SK-N-SH (cell line): ENCODE data around the gene PRTFDC1. TPM values are rescaled to one million over a fixed set of nuclear protein-coding genes. Genes with fewer than 3 reads are reported as not detected.

Experiments used
- CTCF ChIA-PET: fragments of 300-600, 350-600 bp; formaldehyde crosslinking; extraction: SDS; loops from one replicate; lab custom pipeline; 2021; lab: Yijun Ruan, JAX
- POLR2A ChIA-PET: fragments of 350-600 bp; sonication (Branson Sonifier 250); formaldehyde crosslinking; extraction: SDS; loops from one replicate; lab custom pipeline; 2020; ENCODE audit warnings: antibody characterized with exemption, inconsistent platforms; lab: Yijun Ruan, JAX
- DNase-seq: peaks from one replicate; pipeline ENCODE4 v3.0.0; 2012
- H2AFZ ChIP-seq: fragments of 200-600 bp; sonication (generic); 2 replicates; pipeline ENCODE4 v1.8.1; 2016; ENCODE audit warnings: antibody characterized with exemption, mild to moderate bottlenecking, low read depth
- H3F3A ChIP-seq: fragments of 200-600 bp; sonication (generic); replicated peaks from 2 replicates; pipeline ENCODE3; 2016; ENCODE audit warnings: antibody characterized with exemption, mild to moderate bottlenecking; ENCODE audit not compliant: insufficient read depth
- H3K27ac ChIP-seq, 2 experiments: fragments of 200-500 bp in 1 of 2; fragments of 200-600 bp in 1 of 2; sonication (Bioruptor generic) in 1 of 2; sonication (generic), shearing (Covaris generic) in 1 of 2; 2 replicates each; pipeline versions ENCODE4 v1.5.1 to v1.6.1; 2014 to 2016; ENCODE audit warnings: low read depth in 2 of 2, inconsistent platforms in 1 of 2, low read length in 1 of 2, mild to moderate bottlenecking in 1 of 2, mixed read lengths in 1 of 2
- H3K27me3 ChIP-seq: fragments of 200-600 bp; sonication (generic), shearing (Covaris generic); 2 replicates; pipeline ENCODE4 v1.6.1; 2016; ENCODE audit warnings: mixed run types; ENCODE audit not compliant: insufficient read depth
- H3K36me3 ChIP-seq, 2 experiments: fragments of 200-500 bp in 1 of 2; fragments of 200-600 bp in 1 of 2; sonication (Bioruptor generic) in 1 of 2; sonication (generic) in 1 of 2; replicated peaks in 1 of 2; 2 replicates each; pipeline versions ENCODE3 to v1.5.1; 2014 to 2016; ENCODE audit warnings: low read length in 1 of 2, mild to moderate bottlenecking in 1 of 2; ENCODE audit not compliant: insufficient read depth in 2 of 2, control insufficient read depth in 1 of 2
- H3K4me1 ChIP-seq, 2 experiments: fragments of 200-500 bp in 1 of 2; fragments of 200-600 bp in 1 of 2; sonication (Bioruptor generic) in 1 of 2; sonication (generic), shearing (Covaris generic) in 1 of 2; 2 replicates each; pipeline versions ENCODE4 v1.5.1 to v1.6.1; 2014 to 2016; ENCODE audit warnings: low read depth in 1 of 2, low read length in 1 of 2, mixed run types in 1 of 2; ENCODE audit not compliant: insufficient read depth in 2 of 2, control insufficient read depth in 1 of 2
- H3K4me2 ChIP-seq: fragments of 200-600 bp; sonication (generic), shearing (Covaris generic); 2 replicates; pipeline ENCODE4 v1.6.1; 2017; ENCODE audit warnings: mixed run types
- H3K4me3 ChIP-seq, 2 experiments: fragments of 200-500 bp in 1 of 2; fragments of 200-600 bp in 1 of 2; sonication (Bioruptor generic) in 1 of 2; sonication (generic), shearing (Covaris generic) in 1 of 2; 2 replicates each; pipeline versions ENCODE4 v1.5.1 to v1.8.1; 2014 to 2016; ENCODE audit warnings: low read depth in 2 of 2, inconsistent platforms in 1 of 2, low read length in 1 of 2, mild to moderate bottlenecking in 1 of 2, mixed read lengths in 1 of 2, moderate library complexity in 1 of 2
- H3K79me2 ChIP-seq: fragments of 200-600 bp; sonication (generic); 2 replicates; pipeline ENCODE4 v1.8.1; 2017; ENCODE audit warnings: mild to moderate bottlenecking; ENCODE audit not compliant: insufficient read depth
- H3K9ac ChIP-seq: fragments of 200-600 bp; sonication (generic); 2 replicates; pipeline ENCODE4 v1.6.1; 2017; ENCODE audit warnings: mixed run types
- H3K9me2 ChIP-seq: fragments of 200-600 bp; sonication (generic); 2 replicates; pipeline ENCODE4 v1.6.1; 2017; ENCODE audit warnings: mixed run types
- H3K9me3 ChIP-seq: fragments of 200-600 bp; sonication (generic); 2 replicates; pipeline ENCODE4 v1.6.1; 2017; ENCODE audit warnings: mixed run types, mild to moderate bottlenecking, moderate library complexity
- H4K20me1 ChIP-seq: fragments of 200-600 bp; sonication (generic); 2 replicates; pipeline ENCODE4 v1.6.1; 2017; ENCODE audit warnings: mild to moderate bottlenecking, mixed run types; ENCODE audit not compliant: insufficient read depth
- CHD2 ChIP-seq: fragments of 150-350 bp; IDR thresholded peaks from 2 replicates; pipeline ENCODE4 v1.6.1; 2018; ENCODE audit warnings: low read length; ENCODE audit not compliant: partially characterized antibody
- ELF1 ChIP-seq: IDR thresholded peaks from 2 replicates; pipeline ENCODE4 v1.4.0; 2012
- EP300 ChIP-seq, 2 experiments: IDR thresholded peaks; 2 replicates each; pipeline versions ENCODE4 v1.4.0 to v1.6.1; 2012; ENCODE audit warnings: borderline replicate concordance in 1 of 2, low read depth in 1 of 2, low read length in 1 of 2
- EZH2phosphoT487 ChIP-seq: fragments of 200-600 bp; sonication (generic); IDR thresholded peaks from 2 replicates; pipeline ENCODE4 v1.6.1; 2017; ENCODE audit warnings: low read depth, mixed run types, mild to moderate bottlenecking, antibody characterized with exemption, moderate library complexity, borderline replicate concordance
- GABPA ChIP-seq: IDR thresholded peaks from 2 replicates; pipeline ENCODE4 v1.4.0; 2012; ENCODE audit warnings: low read depth, mild to moderate bottlenecking
- MAX ChIP-seq: IDR thresholded peaks from 2 replicates; pipeline ENCODE4 v1.4.0; 2012; ENCODE audit warnings: low read depth
- MXI1 ChIP-seq: IDR thresholded peaks from 2 replicates; pipeline ENCODE4 v1.6.1; 2012; ENCODE audit warnings: mild to moderate bottlenecking, low read depth, low read length, improper control_type of control experiment
- NFIC ChIP-seq: IDR thresholded peaks from 2 replicates; pipeline ENCODE4 v1.4.0; 2012; ENCODE audit warnings: borderline replicate concordance
- NRF1 ChIP-seq: IDR thresholded peaks from 2 replicates; pipeline ENCODE4 v1.6.1; 2012; ENCODE audit warnings: low read depth, mild to moderate bottlenecking, low read length
- PBX3 ChIP-seq: IDR thresholded peaks from 2 replicates; pipeline ENCODE4; 2012
- SMC3 ChIP-seq: IDR thresholded peaks from 2 replicates; pipeline ENCODE4 v1.6.1; 2012; ENCODE audit warnings: low read depth, low read length, improper control_type of control experiment
- TCF12 ChIP-seq: IDR thresholded peaks from 2 replicates; pipeline ENCODE4 v1.4.0; 2012
- TEAD4 ChIP-seq: IDR thresholded peaks from 2 replicates; pipeline ENCODE4 v1.4.0; 2012; ENCODE audit warnings: mild to moderate bottlenecking, borderline replicate concordance; ENCODE audit not compliant: insufficient read depth
- USF1 ChIP-seq: IDR thresholded peaks from 2 replicates; pipeline ENCODE4 v1.4.0; 2012; ENCODE audit warnings: low read depth, borderline replicate concordance
- WGBS: methylation state at CpG from one replicate; pipeline ENCODE4 v1.1.6; 2017; ENCODE audit warnings: low lambda C conversion rate; 5-methylcytosine and 5-hydroxymethylcytosine counted together
- polyA plus RNA-seq, 3 experiments: library from polyadenylated mRNA; depleted of rRNA; stranded (reverse); fragments of >200 nt; gene quantifications; 2 replicates each; pipeline ENCODE4 v1.2.3, GENCODE V29; 2012

Gene PRTFDC1
- polyA plus RNA-seq, 1 of the 3 experiments (the other 2 are of a cell fraction), result 6.6 TPM

- no peaks in the 10 kb centered on the region for H3K79me2 ChIP-seq
- H3K9ac ChIP-seq, result peak overlapping the region; percentile 56
- DNase-seq, result peak; percentile 33
- H2AFZ ChIP-seq, result peak overlapping the region; percentile 90
- H3K27ac ChIP-seq, result peak overlapping the region; percentile 34 to 54; a peak in 3 of 4 replicates
- peak overlapping the region; percentile 32 to 50; a peak in 3 of 4 replicates for H3K4me3 ChIP-seq
- WGBS, result 67% methylated on average over 6 of the region's 10 CpGs
- no peaks in the 10 kb centered on the region for H3K9me3 ChIP-seq
- H3K36me3 ChIP-seq, result no peaks in the 10 kb centered on the region
- TF ChIP-seq EP300 (IDR thresholded peaks at IDR 0.05; ENCODE audit: borderline replicate concordance in 1 of 2, low read depth in 1 of 2, low read length in 1 of 2) (no peak), USF1 (no peak), GABPA (no peak), SMC3 (no peak), MAX (no peak), TEAD4 (no peak), ELF1 (no peak), TCF12 (no peak), NRF1 (no peak), PBX3 (no peak), CHD2 (no peak), MXI1 (no peak), EZH2phosphoT487 (no peak)
- H3K4me2 ChIP-seq, result peak overlapping the region; percentile 62
- ChIA-PET CTCF (interaction anchor here (1.0 to 2.6 kb wide), 3 partner anchors 8 to 64 kb away, joined by 3 to 6 read pairs (median 6); partner anchors contain the start of gene ENKUR), POLR2A (no interaction called here)
- H3K4me1 ChIP-seq, result peaks cover 8 to 16% of the 10 kb centered on the region in 2 experiments; a peak in 3 of 4 replicates
- H4K20me1 ChIP-seq, result no peaks in the 10 kb centered on the region
- H3F3A ChIP-seq, result peaks cover 13% of the 10 kb centered on the region
- no peaks in the 10 kb centered on the region for H3K27me3 ChIP-seq
- no peaks in the 10 kb centered on the region for H3K9me2 ChIP-seq
These were observed 934 bp downstream of the PRTFDC1 start for GRCh38 chr10:24951201-24952142.

GRCh38 chr10:24950439-24950838, 2.0 kb downstream of the PRTFDC1 start:
- TF ChIP-seq EP300 (IDR thresholded peaks at IDR 0.05; ENCODE audit: borderline replicate concordance in 1 of 2, low read depth in 1 of 2, low read length in 1 of 2), result no peak
- TF ChIP-seq NFIC, result no peak
- no peak for TF ChIP-seq NRF1
- TF ChIP-seq PBX3, result no peak
- Histone ChIP-seq H3K27me3 (no peaks in the 10 kb centered on the region), H3K79me2 (no peaks in the 10 kb centered on the region), H3K9me2 (no peaks in the 10 kb centered on the region), H2AFZ (no peak overlapping the region), H3K4me2 (no peak overlapping the region), H3K36me3 (no peaks in the 10 kb centered on the region), H3K27ac (no peak overlapping the region), H4K20me1 (no peaks in the 10 kb centered on the region), H3F3A (peaks cover 15% of the 10 kb centered on the region), H3K4me1 (peaks cover 8 to 16% of the 10 kb centered on the region in 2 experiments; a peak in 3 of 4 replicates), H3K4me3 (no peak overlapping the region), H3K9me3 (no peaks in the 10 kb centered on the region), H3K9ac (no peak overlapping the region)
- 93% methylated on average over 5 of the region's 5 CpGs for WGBS
- DNase-seq, result no peak
- ChIA-PET CTCF (no interaction called here), POLR2A (no interaction called here)
